ENCODE data around the gene KANSL1. TPM values are rescaled to one million over a fixed set of nuclear protein-coding genes. Genes with fewer than 3 reads are reported as not detected.
"Not testable (repeated sequence)": the region's sequence is repeated elsewhere in the genome, so short reads cannot be mapped to it uniquely, and the experiment has no call there.

KANSL1 gene
- total and polyA plus RNA-seq, 2 donors (not counting 1 experiment from before 2014, with no cell fraction given): 36.8 to 233 TPM

DNA sequence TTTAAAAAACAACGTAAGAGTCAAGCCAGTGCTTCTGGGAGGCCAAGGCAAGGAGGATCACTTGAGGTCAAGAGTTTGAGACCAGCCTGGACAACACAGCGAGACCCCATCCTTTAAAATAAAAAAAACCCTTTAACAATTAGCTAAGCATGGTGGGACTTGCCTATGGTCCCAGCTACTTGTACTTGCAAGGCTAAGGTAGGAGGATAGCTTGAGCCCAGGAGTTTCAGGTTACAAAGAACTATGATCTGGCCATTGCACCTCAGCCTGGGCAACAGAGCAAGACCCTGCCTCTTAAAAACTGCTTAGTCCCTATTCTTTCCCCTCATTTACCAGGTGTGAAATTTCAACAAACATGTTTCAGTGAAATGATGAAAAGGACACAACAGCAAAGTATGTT is 104.6 kb downstream of the KANSL1 start:
- Histone ChIP-seq H3K4me3 (ENCODE audit: control extremely low read depth in 1 of 5, extremely low read depth in 1 of 5, insufficient read depth in 1 of 5, low read depth in 2 of 5, low read length in 4 of 5) (no peak overlapping the region), H3K9me3 (ENCODE audit: control extremely low read depth in 1 of 3, control insufficient read depth in 2 of 3, insufficient read depth in 1 of 3, low read length in 2 of 3) (no peaks in the 10 kb centered on the region), H2AFZ (ENCODE audit: insufficient read depth, low read depth, low read length, poor library complexity, severe bottlenecking) (no peak overlapping the region), H3K36me3 (replicated peaks in 1 of 2; ENCODE audit: control extremely low read depth in 1 of 2, control insufficient read depth in 1 of 2, extremely low read depth in 1 of 2, insufficient read depth in 2 of 2, low read length in 1 of 2) (peaks cover 5 to 44% of the 10 kb centered on the region in 2 experiments), H3K4me2 (replicated peaks; ENCODE audit: low read depth, low read length, poor library complexity, severe bottlenecking) (no peak overlapping the region), H3K79me2 (ENCODE audit: control insufficient read depth, insufficient read depth, low read length) (peaks cover 62% of the 10 kb centered on the region), H3K9ac (ENCODE audit: low read length) (no peak overlapping the region), H4K20me1 (ENCODE audit: control insufficient read depth, insufficient read depth, low read length, poor library complexity, severe bottlenecking) (peaks cover 54% of the 10 kb centered on the region), H3K27ac (ENCODE audit: low read length in 2 of 2) (no peak overlapping the region), H3K4me1 (ENCODE audit: control insufficient read depth in 2 of 2, insufficient read depth in 2 of 2, low read length in 2 of 2) (no peaks in the 10 kb centered on the region), H3K27me3 (replicated peaks in 1 of 4; ENCODE audit: control extremely low read depth in 1 of 4, control insufficient read depth in 3 of 4, insufficient read depth in 4 of 4, low read length in 3 of 4) (no peaks in the 10 kb centered on the region)
- H3K4me1 Mint-ChIP-seq: peaks cover 25% of the 10 kb centered on the region
- ATAC-seq (ENCODE audit: low read depth) (no peak), DNase-seq (no peak)
- CTCF ChIA-PET: interaction anchor here (0.7 kb wide), 1 partner anchor 56 kb away, joined by 4 read pairs; no protein-coding TSS in a partner anchor
- intact Hi-C loops (cut with micrococcal nuclease): no loop called here
- POLR2A ChIA-PET: no interaction called here
- 100% methylated on average over 1 of the region's 2 CpGs for whole genome bisulfite sequencing (ENCODE audit: insufficient coverage)
- H3K9me3 Mint-ChIP-seq (ENCODE audit: insufficient read depth): no peaks in the 10 kb centered on the region
- H3K27ac Mint-ChIP-seq: no peak overlapping the region
- no peak for TF ChIP-seq EZH2 (IDR thresholded peaks at IDR 0.05; ENCODE audit: borderline replicate concordance, insufficient read depth, low read depth, low read length, poor library complexity, severe bottlenecking)
- TF ChIP-seq, protein P1, sequence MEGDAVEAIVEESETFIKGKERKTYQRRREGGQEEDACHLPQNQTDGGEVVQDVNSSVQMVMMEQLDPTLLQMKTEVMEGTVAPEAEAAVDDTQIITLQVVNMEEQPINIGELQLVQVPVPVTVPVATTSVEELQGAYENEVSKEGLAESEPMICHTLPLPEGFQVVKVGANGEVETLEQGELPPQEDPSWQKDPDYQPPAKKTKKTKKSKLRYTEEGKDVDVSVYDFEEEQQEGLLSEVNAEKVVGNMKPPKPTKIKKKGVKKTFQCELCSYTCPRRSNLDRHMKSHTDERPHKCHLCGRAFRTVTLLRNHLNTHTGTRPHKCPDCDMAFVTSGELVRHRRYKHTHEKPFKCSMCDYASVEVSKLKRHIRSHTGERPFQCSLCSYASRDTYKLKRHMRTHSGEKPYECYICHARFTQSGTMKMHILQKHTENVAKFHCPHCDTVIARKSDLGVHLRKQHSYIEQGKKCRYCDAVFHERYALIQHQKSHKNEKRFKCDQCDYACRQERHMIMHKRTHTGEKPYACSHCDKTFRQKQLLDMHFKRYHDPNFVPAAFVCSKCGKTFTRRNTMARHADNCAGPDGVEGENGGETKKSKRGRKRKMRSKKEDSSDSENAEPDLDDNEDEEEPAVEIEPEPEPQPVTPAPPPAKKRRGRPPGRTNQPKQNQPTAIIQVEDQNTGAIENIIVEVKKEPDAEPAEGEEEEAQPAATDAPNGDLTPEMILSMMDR (IDR thresholded peaks at IDR 0.05): no peak
- H3K4me3 Mint-ChIP-seq: no peak overlapping the region
- H3K27me3 Mint-ChIP-seq: no peaks in the 10 kb centered on the region

DNA sequence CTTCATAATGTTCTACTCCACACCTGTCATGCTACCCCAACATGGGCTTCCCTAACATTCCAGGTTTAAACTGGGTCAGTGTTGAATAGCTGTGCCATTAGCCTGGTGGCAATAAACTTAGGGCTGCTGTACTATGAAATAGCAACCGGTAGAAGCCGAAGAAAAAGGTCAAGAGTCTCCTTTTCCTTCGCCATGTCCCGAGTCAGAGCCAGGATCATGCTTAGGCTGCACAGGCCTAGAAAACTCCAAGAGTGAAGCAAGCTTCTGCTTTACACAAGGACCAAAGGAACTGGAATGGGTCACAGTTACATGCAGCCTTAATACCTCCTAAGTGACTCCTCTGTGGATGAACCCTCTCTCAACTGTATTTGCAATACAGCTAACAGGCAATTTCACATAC is 105.4 kb downstream of the KANSL1 start:
- H3K9me3 ChIP-seq (ENCODE audit: control extremely low read depth in 1 of 3, control insufficient read depth in 2 of 3, insufficient read depth in 1 of 3, low read length in 2 of 3); POLR2A ChIA-PET; H3K4me3 Mint-ChIP-seq; H3K27ac Mint-ChIP-seq; H2AFZ ChIP-seq (ENCODE audit: insufficient read depth, low read depth, low read length, poor library complexity, severe bottlenecking); H3K9ac ChIP-seq (ENCODE audit: low read length); H3K4me2 ChIP-seq (replicated peaks; ENCODE audit: low read depth, low read length, poor library complexity, severe bottlenecking); ATAC-seq (ENCODE audit: low read depth); H3K4me1 ChIP-seq (ENCODE audit: control insufficient read depth in 2 of 2, insufficient read depth in 2 of 2, low read length in 2 of 2); H3K4me3 ChIP-seq (ENCODE audit: control extremely low read depth in 1 of 5, extremely low read depth in 1 of 5, insufficient read depth in 1 of 5, low read depth in 2 of 5, low read length in 4 of 5); H3K27ac ChIP-seq (ENCODE audit: low read length in 2 of 2); H3K27me3 Mint-ChIP-seq; H3K27me3 ChIP-seq (replicated peaks in 1 of 4; ENCODE audit: control extremely low read depth in 1 of 4, control insufficient read depth in 3 of 4, insufficient read depth in 4 of 4, low read length in 3 of 4); DNase-seq; intact Hi-C loops (cut with micrococcal nuclease); H3K9me3 Mint-ChIP-seq (ENCODE audit: insufficient read depth): not testable (repeated sequence)
- peaks cover 66% of the 10 kb centered on the region for H3K79me2 ChIP-seq (ENCODE audit: control insufficient read depth, insufficient read depth, low read length)
- 100% methylated on average over 3 of the region's 4 CpGs for WGBS (ENCODE audit: insufficient coverage)
- peaks cover 54% of the 10 kb centered on the region for H4K20me1 ChIP-seq (ENCODE audit: control insufficient read depth, insufficient read depth, low read length, poor library complexity, severe bottlenecking)
- H3K36me3 ChIP-seq (replicated peaks in 1 of 2; ENCODE audit: control extremely low read depth in 1 of 2, control insufficient read depth in 1 of 2, extremely low read depth in 1 of 2, insufficient read depth in 2 of 2, low read length in 1 of 2): peaks cover 5 to 37% of the 10 kb centered on the region in 2 experiments
- CTCF ChIA-PET: interaction anchor here (0.7 kb wide), 1 partner anchor 57 kb away, joined by 4 read pairs; no protein-coding TSS in a partner anchor
- H3K4me1 Mint-ChIP-seq: peaks cover 25% of the 10 kb centered on the region
